22Rv1 (cell line): ENCODE results near the gene MIX23.
A peak's percentile ranks its signal among the peaks of the same experiment; 100 is the strongest.

ENCODE experiments used
- H3K27ac ChIP-seq: fragments of 450-650 bp; 2 replicates; pipeline ENCODE4 v1.5.1; 2017
- CTCF ChIP-seq: fragments of 450-650 bp; IDR thresholded peaks from 2 replicates; pipeline ENCODE4 v1.5.1; 2017; ENCODE audit warnings: mild to moderate bottlenecking
- ZFX ChIP-seq: fragments of 450-650 bp; IDR thresholded peaks from 2 replicates; pipeline ENCODE4 v1.6.1; 2017; ENCODE audit warnings: antibody characterized with exemption, borderline replicate concordance

The MIX23 gene

GRCh38 chr3:122325769-122326168 is 57.3 kb downstream of the MIX23 start:
- no peak overlapping the region for H3K27ac ChIP-seq
- TF ChIP-seq ZFX: no peak
- TF ChIP-seq CTCF: no peak

- TF ChIP-seq CTCF: no peak
- no peak for TF ChIP-seq ZFX
- H3K27ac ChIP-seq: no peak within 1 kb of the TSS
Measured at GRCh38 chr3:122324871-122325323, 58.1 kb downstream of the MIX23 start, which contains the start of gene CSTA. Gene CSTA, plus strand, starts transcription at chr3:122325248. Its CDS starts 45 bp downstream, at chr3:122325293.

- H3K27ac ChIP-seq: peak overlapping the region; percentile 38
- TF ChIP-seq CTCF: no peak
- no peak for TF ChIP-seq ZFX
Measured at GRCh38 chr3:122322095-122323075, 60.6 kb downstream of the MIX23 start.

- no peak for TF ChIP-seq CTCF
- no peak for TF ChIP-seq ZFX
- H3K27ac ChIP-seq: no peak overlapping the region
Measured at GRCh38 chr3:122318620-122319019, 64.4 kb downstream of the MIX23 start.

- TF ChIP-seq ZFX (no peak), CTCF (no peak)
- H3K27ac ChIP-seq: no peak overlapping the region
Measured at GRCh38 chr3:122316368-122316767, 66.7 kb downstream of the MIX23 start.

- TF ChIP-seq ZFX (no peak), CTCF (no peak)
Measured at GRCh38 chr3:122315619-122316018, 67.4 kb downstream of the MIX23 start.

More at GRCh38 chr3:122315619-122316018, 67.4 kb downstream of the MIX23 start:
- no peak overlapping the region for H3K27ac ChIP-seq
